WTC11 (cell line): ENCODE data around the gene PRPF40B.

ENCODE experiments used
- ATF1 ChIP-seq: sonication (generic); formaldehyde crosslinking; IDR thresholded peaks from 2 replicates; pipeline ENCODE4 v1.8.1; 2023; ENCODE audit warnings: mild to moderate bottlenecking, moderate library complexity, missing genetic modification reagents
- CTCF ChIP-seq: fragments of 200-600 bp; IDR thresholded peaks from 2 replicates; pipeline ENCODE4 v1.8.0; 2022; ENCODE audit warnings: antibody characterized with exemption
- FOXJ3 ChIP-seq: sonication (generic); formaldehyde crosslinking; IDR thresholded peaks from 2 replicates; pipeline ENCODE4 v1.9.0; 2021; ENCODE audit warnings: missing genetic modification reagents, mild to moderate bottlenecking, borderline replicate concordance
- FOXP1 ChIP-seq: sonication (generic); formaldehyde crosslinking; IDR thresholded peaks from 2 replicates; pipeline ENCODE4 v1.8.0; 2022; ENCODE audit warnings: missing genetic modification reagents, mild to moderate bottlenecking, moderate library complexity, borderline replicate concordance
- TF ChIP-seq, protein P1 (sequence below): fragments of 250-450 bp; sonication (Bioruptor Pico); IDR thresholded peaks from 2 replicates; pipeline ENCODE4 v1.9.0; 2021; ENCODE audit warnings: mild to moderate bottlenecking
- TF ChIP-seq, protein P2 (sequence below): sonication (generic); formaldehyde crosslinking; conservative IDR thresholded peaks from 2 replicates; pipeline ENCODE4 v1.8.1; 2022; ENCODE audit warnings: mild to moderate bottlenecking, missing genetic modification reagents

- TF ChIP-seq CTCF: no peak
- TF ChIP-seq, protein P1, sequence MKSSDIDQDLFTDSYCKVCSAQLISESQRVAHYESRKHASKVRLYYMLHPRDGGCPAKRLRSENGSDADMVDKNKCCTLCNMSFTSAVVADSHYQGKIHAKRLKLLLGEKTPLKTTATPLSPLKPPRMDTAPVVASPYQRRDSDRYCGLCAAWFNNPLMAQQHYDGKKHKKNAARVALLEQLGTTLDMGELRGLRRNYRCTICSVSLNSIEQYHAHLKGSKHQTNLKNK: no peak
- no peak for TF ChIP-seq FOXP1
- no peak for TF ChIP-seq ATF1
- no peak for TF ChIP-seq FOXJ3 (CRISPR knock-in tag)
- TF ChIP-seq, protein P2, sequence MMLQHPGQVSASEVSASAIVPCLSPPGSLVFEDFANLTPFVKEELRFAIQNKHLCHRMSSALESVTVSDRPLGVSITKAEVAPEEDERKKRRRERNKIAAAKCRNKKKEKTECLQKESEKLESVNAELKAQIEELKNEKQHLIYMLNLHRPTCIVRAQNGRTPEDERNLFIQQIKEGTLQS (CRISPR knock-in tag): no peak
Observed at GRCh38 chr12:49645146-49646039, 22.0 kb downstream of the PRPF40B start.
